IMR-90 (cell line): ENCODE measurements around the gene SMIM44. TPM values are rescaled to one million over a fixed set of nuclear protein-coding genes. Genes with fewer than 3 reads are reported as not detected.
A peak's percentile ranks its signal among the peaks of the same experiment; 100 is the strongest.

Source experiments
- ATAC-seq: fragments of 200-7000 bp; cut with Tn5 transposase; 2 replicates; pipeline ENCODE4 v1.9.1; 2020; ENCODE audit warnings: low read depth, mild to moderate bottlenecking, moderate library complexity
- BruUV-seq: library from RNA; stranded (reverse); fragments of 400-500 nt; replicated peaks from 2 replicates; lab custom pipeline; 2021; lab: Mats Ljungman, UMichigan
- CTCF ChIA-PET: fragments of 300-600 bp; formaldehyde crosslinking; extraction: SDS; loops from one replicate; lab custom pipeline; 2021; ENCODE audit warnings: antibody characterized with exemption; lab: Yijun Ruan, JAX
- POLR2A ChIA-PET: fragments of 300-600 bp; sonication (Branson Sonifier 250); formaldehyde crosslinking; loops from one replicate; lab custom pipeline; 2022; ENCODE audit warnings: antibody characterized with exemption; ENCODE audit not compliant: unreplicated experiment; lab: Charles Lee
- DNase-seq: peaks from one replicate; pipeline ENCODE4 v3.0.0; 2013
- H2AFZ ChIP-seq: replicated peaks from 2 replicates; pipeline ENCODE3; 2013; ENCODE audit warnings: low read length, mild to moderate bottlenecking; ENCODE audit not compliant: poor library complexity
- H2AK5ac ChIP-seq: 2 replicates; pipeline ENCODE4 v1.6.1; 2013; ENCODE audit warnings: low read depth, low read length, inconsistent platforms
- H2AK9ac ChIP-seq: replicated peaks from 2 replicates; pipeline ENCODE3; 2013; ENCODE audit warnings: mild to moderate bottlenecking, low read depth, low read length, moderate library complexity; ENCODE audit not compliant: poor library complexity
- H2BK120ac ChIP-seq: 2 replicates; pipeline ENCODE4 v1.6.1; 2013; ENCODE audit warnings: low read depth, low read length, inconsistent platforms
- H2BK15ac ChIP-seq: 3 replicates; pipeline ENCODE4 v1.6.1; 2013; ENCODE audit warnings: low read depth, low read length, inconsistent platforms
- H2BK20ac ChIP-seq: 2 replicates; pipeline ENCODE4 v1.6.1; 2013; ENCODE audit warnings: low read depth, mild to moderate bottlenecking, inconsistent platforms, low read length, moderate library complexity
- H2BK5ac ChIP-seq: 2 replicates; pipeline ENCODE4 v1.6.1; 2013; ENCODE audit warnings: mild to moderate bottlenecking, low read depth, low read length, inconsistent platforms; ENCODE audit not compliant: poor library complexity, severe bottlenecking
- H3K14ac ChIP-seq: replicated peaks from 2 replicates; pipeline ENCODE4 v1.6.1; 2013; ENCODE audit warnings: low read depth, low read length, inconsistent platforms
- H3K18ac ChIP-seq: 2 replicates; pipeline ENCODE4 v1.6.1; 2013; ENCODE audit warnings: low read depth, low read length, control low read depth
- H3K23ac ChIP-seq: 2 replicates; pipeline ENCODE4 v1.6.1; 2013; ENCODE audit warnings: low read depth, low read length, inconsistent platforms
- H3K27ac ChIP-seq: 2 replicates; pipeline ENCODE4 v1.5.1; 2013; ENCODE audit warnings: mild to moderate bottlenecking, control low read depth, low read length; ENCODE audit not compliant: insufficient read depth
- H3K27me3 ChIP-seq: 2 replicates; pipeline ENCODE4 v1.6.1; 2013; ENCODE audit warnings: low read length; ENCODE audit not compliant: control insufficient read depth, insufficient read depth
- H3K36me3 ChIP-seq: 2 replicates; pipeline ENCODE4 v1.6.1; 2013; ENCODE audit warnings: low read length, mixed read lengths; ENCODE audit not compliant: control insufficient read depth, insufficient read depth
- H3K4ac ChIP-seq: 2 replicates; pipeline ENCODE4 v1.6.1; 2013; ENCODE audit warnings: low read depth, low read length, inconsistent platforms
- H3K4me1 ChIP-seq: 2 replicates; pipeline ENCODE4 v1.6.1; 2013; ENCODE audit warnings: low read length, mixed read lengths; ENCODE audit not compliant: control insufficient read depth, insufficient read depth
- H3K4me2 ChIP-seq: 2 replicates; pipeline ENCODE4 v1.6.1; 2013; ENCODE audit warnings: low read depth, mild to moderate bottlenecking, control low read depth, low read length, moderate library complexity
- H3K4me3 ChIP-seq: 2 replicates; pipeline ENCODE4 v1.5.1; 2013; ENCODE audit warnings: low read depth, mild to moderate bottlenecking, control low read depth, low read length, moderate library complexity; ENCODE audit not compliant: insufficient read depth
- H3K56ac ChIP-seq: 2 replicates; pipeline ENCODE4 v1.6.1; 2013; ENCODE audit warnings: low read length, inconsistent platforms; ENCODE audit not compliant: insufficient read depth; ENCODE audit errors: extremely low read depth
- H3K79me1 ChIP-seq, 2 experiments: 2 replicates each; pipeline ENCODE4 v1.6.1; 2013; ENCODE audit warnings: low read length in 2 of 2, inconsistent platforms in 1 of 2, low read depth in 1 of 2
- H3K9ac ChIP-seq: 2 replicates; pipeline ENCODE4 v1.6.1; 2013; ENCODE audit warnings: low read depth, low read length, control low read depth
- H3K9me1 ChIP-seq: 2 replicates; pipeline ENCODE4 v1.6.1; 2013; ENCODE audit warnings: low read length, inconsistent platforms; ENCODE audit not compliant: insufficient read depth
- H3K9me3 ChIP-seq: 2 replicates; pipeline ENCODE4 v1.6.1; 2013; ENCODE audit warnings: low read length; ENCODE audit not compliant: control insufficient read depth, insufficient read depth
- H4K20me1 ChIP-seq: 2 replicates; pipeline ENCODE4 v1.6.1; 2013; ENCODE audit warnings: low read length, inconsistent platforms; ENCODE audit not compliant: insufficient read depth
- H4K5ac ChIP-seq: 2 replicates; pipeline ENCODE4 v1.6.1; 2013; ENCODE audit warnings: mild to moderate bottlenecking, low read depth, low read length, control low read depth
- H4K8ac ChIP-seq, 2 experiments: 2 replicates each; pipeline ENCODE4 v1.6.1; 2013; ENCODE audit warnings: low read depth in 2 of 2, low read length in 2 of 2, control low read depth in 1 of 2, inconsistent platforms in 1 of 2
- H4K91ac ChIP-seq: 2 replicates; pipeline ENCODE4 v1.6.1; 2013; ENCODE audit warnings: low read depth, low read length, inconsistent platforms; ENCODE audit not compliant: insufficient read depth
- BHLHE40 ChIP-seq: fragments of 150-350 bp; IDR thresholded peaks from 2 replicates; pipeline ENCODE4 v1.6.1; 2016; ENCODE audit warnings: mild to moderate bottlenecking, low read depth, low read length
- CEBPB ChIP-seq: IDR thresholded peaks from 2 replicates; pipeline ENCODE4 v1.6.1; 2012; ENCODE audit warnings: low read depth, low read length, improper control_type of control experiment
- CHD1 ChIP-seq: IDR thresholded peaks from 2 replicates; pipeline ENCODE4 v1.6.1; 2012; ENCODE audit warnings: low read depth, low read length, improper control_type of control experiment
- ELK1 ChIP-seq: fragments of 150-350 bp; IDR thresholded peaks from 2 replicates; pipeline ENCODE4 v1.6.1; 2016; ENCODE audit warnings: low read depth, mild to moderate bottlenecking, low read length, moderate library complexity, borderline replicate concordance
- FOS ChIP-seq: fragments of 150-350 bp; IDR thresholded peaks from 2 replicates; pipeline ENCODE4 v1.6.1; 2016; ENCODE audit warnings: low read depth, low read length
- MAFK ChIP-seq: IDR thresholded peaks from 2 replicates; pipeline ENCODE4 v1.6.1; 2012; ENCODE audit warnings: low read depth, low read length, improper control_type of control experiment
- MAZ ChIP-seq: IDR thresholded peaks from 2 replicates; pipeline ENCODE4 v1.6.1; 2012; ENCODE audit warnings: low read depth, mild to moderate bottlenecking, low read length, improper control_type of control experiment, moderate library complexity, borderline replicate concordance
- MXI1 ChIP-seq: IDR thresholded peaks from 2 replicates; pipeline ENCODE4 v1.6.1; 2012; ENCODE audit warnings: low read depth, mild to moderate bottlenecking, low read length, moderate library complexity, borderline replicate concordance
- NFE2L2 ChIP-seq: fragments of 150-350 bp; IDR thresholded peaks from 2 replicates; pipeline ENCODE4 v1.6.1; 2016; ENCODE audit warnings: low read depth, mild to moderate bottlenecking, low read length
- POLR2A ChIP-seq: IDR thresholded peaks from 2 replicates; pipeline ENCODE4 v1.6.1; 2012; ENCODE audit warnings: mild to moderate bottlenecking, low read depth, low read length
- RAD21 ChIP-seq: IDR thresholded peaks from 2 replicates; pipeline ENCODE4 v1.6.1; 2012; ENCODE audit warnings: low read length, improper control_type of control experiment
- RCOR1 ChIP-seq: IDR thresholded peaks from 2 replicates; pipeline ENCODE4 v1.6.1; 2012; ENCODE audit warnings: mild to moderate bottlenecking, low read length, improper control_type of control experiment; ENCODE audit not compliant: insufficient replicate concordance
- RFX5 ChIP-seq: IDR thresholded peaks from 2 replicates; pipeline ENCODE4 v1.8.0; 2012; ENCODE audit warnings: low read depth, mild to moderate bottlenecking, low read length, moderate library complexity
- SMC3 ChIP-seq: fragments of 150-350 bp; IDR thresholded peaks from 2 replicates; pipeline ENCODE4 v1.6.1; 2016; ENCODE audit warnings: low read depth, mild to moderate bottlenecking, antibody characterized with exemption, low read length, moderate library complexity
- WGBS, 2 experiments: methylation state at CpG; one replicate each; pipeline versions ENCODE4 v1.1.5 to v1.1.7; 2013; ENCODE audit warnings: missing lambda C conversion rate in 2 of 2; ENCODE audit not compliant: insufficient read length in 1 of 2; ENCODE audit errors: extremely low coverage in 2 of 2; 5-methylcytosine and 5-hydroxymethylcytosine counted together
- dilution Hi-C: fragments of 300-500 bp; cut with HindIII; formaldehyde crosslinking; loops from one replicate; pipeline ENCODE4 v1.14.3; 2018; ENCODE audit warnings: low sequenced_read_pairs; ENCODE audit not compliant: unreplicated experiment
- in situ Hi-C: fragments of 300-500 bp; cut with MboI; formaldehyde crosslinking; loops from 3 replicates; pipeline ENCODE4 v1.14.3; 2019; ENCODE audit warnings: low sequenced_read_pairs, inconsistent platforms, mixed read lengths
- intact Hi-C: fragments of 100-400 bp; cut with micrococcal nuclease; formaldehyde crosslinking; loops from 2 replicates; pipeline ENCODE4 v1.10.0; 2022
- polyA plus RNA-seq, 3 experiments: library from polyadenylated mRNA; depleted of rRNA; stranded (reverse); fragments of >200 nt; gene quantifications; 2 replicates each; pipeline ENCODE4 v1.2.3, GENCODE V29; 2012; ENCODE audit warnings: low replicate concordance in 1 of 3
- total RNA-seq: library from RNA; depleted of rRNA; stranded (reverse); fragments of >200 nt; gene quantifications from 2 replicates; pipeline ENCODE4 v1.2.3, GENCODE V29; 2012
- TF ChIP-seq, protein P1 (sequence below): fragments of 150-350 bp; IDR thresholded peaks from 2 replicates; pipeline ENCODE4 v1.6.1; 2017; ENCODE audit warnings: mild to moderate bottlenecking, antibody characterized with exemption, low read length, low read depth
- TF ChIP-seq, protein P2 (sequence below): conservative IDR thresholded peaks from 2 replicates; pipeline ENCODE4 v1.5.1; 2012; ENCODE audit warnings: mild to moderate bottlenecking, low read depth, low read length, improper control_type of control experiment

The SMIM44 gene
- total and polyA plus RNA-seq, 2 of the 4 experiments (the other 2 are of a cell fraction): not detected

- no peak overlapping the region for H3K9ac ChIP-seq
- dilution Hi-C loops: no loop called here
- H3K14ac ChIP-seq: no peak overlapping the region
- no peak overlapping the region for H3K4ac ChIP-seq
- H3K9me1 ChIP-seq: peaks cover 21% of the 10 kb centered on the region; the same call in 1 of the 2 replicates
- peak; percentile 21 for ATAC-seq
- H3K23ac ChIP-seq: peak overlapping the region; percentile 60; the same call in 1 of the 2 replicates
- in situ Hi-C loops: no loop called here
- no peak overlapping the region for H4K8ac ChIP-seq
- H2BK120ac ChIP-seq: no peak overlapping the region
- TF ChIP-seq NFE2L2: no peak
- TF ChIP-seq CEBPB: no peak
- TF ChIP-seq CHD1: no peak
- no peak for TF ChIP-seq MAZ
- no peak for TF ChIP-seq RFX5
- no peak for TF ChIP-seq ELK1
- TF ChIP-seq RCOR1: no peak
- TF ChIP-seq MXI1: no peak
- no peak for TF ChIP-seq MAFK
- TF ChIP-seq, protein P1, sequence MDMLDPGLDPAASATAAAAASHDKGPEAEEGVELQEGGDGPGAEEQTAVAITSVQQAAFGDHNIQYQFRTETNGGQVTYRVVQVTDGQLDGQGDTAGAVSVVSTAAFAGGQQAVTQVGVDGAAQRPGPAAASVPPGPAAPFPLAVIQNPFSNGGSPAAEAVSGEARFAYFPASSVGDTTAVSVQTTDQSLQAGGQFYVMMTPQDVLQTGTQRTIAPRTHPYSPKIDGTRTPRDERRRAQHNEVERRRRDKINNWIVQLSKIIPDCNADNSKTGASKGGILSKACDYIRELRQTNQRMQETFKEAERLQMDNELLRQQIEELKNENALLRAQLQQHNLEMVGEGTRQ: no peak
- TF ChIP-seq SMC3: no peak
- TF ChIP-seq, protein P2, sequence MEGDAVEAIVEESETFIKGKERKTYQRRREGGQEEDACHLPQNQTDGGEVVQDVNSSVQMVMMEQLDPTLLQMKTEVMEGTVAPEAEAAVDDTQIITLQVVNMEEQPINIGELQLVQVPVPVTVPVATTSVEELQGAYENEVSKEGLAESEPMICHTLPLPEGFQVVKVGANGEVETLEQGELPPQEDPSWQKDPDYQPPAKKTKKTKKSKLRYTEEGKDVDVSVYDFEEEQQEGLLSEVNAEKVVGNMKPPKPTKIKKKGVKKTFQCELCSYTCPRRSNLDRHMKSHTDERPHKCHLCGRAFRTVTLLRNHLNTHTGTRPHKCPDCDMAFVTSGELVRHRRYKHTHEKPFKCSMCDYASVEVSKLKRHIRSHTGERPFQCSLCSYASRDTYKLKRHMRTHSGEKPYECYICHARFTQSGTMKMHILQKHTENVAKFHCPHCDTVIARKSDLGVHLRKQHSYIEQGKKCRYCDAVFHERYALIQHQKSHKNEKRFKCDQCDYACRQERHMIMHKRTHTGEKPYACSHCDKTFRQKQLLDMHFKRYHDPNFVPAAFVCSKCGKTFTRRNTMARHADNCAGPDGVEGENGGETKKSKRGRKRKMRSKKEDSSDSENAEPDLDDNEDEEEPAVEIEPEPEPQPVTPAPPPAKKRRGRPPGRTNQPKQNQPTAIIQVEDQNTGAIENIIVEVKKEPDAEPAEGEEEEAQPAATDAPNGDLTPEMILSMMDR: no peak
- TF ChIP-seq BHLHE40: no peak
- TF ChIP-seq RAD21: no peak
- no peak for TF ChIP-seq FOS
- TF ChIP-seq POLR2A: no peak
- H2AFZ ChIP-seq: no peak overlapping the region
- no peak overlapping the region for H3K4me2 ChIP-seq
- H2BK15ac ChIP-seq: no peak overlapping the region
- peaks cover 9 to 95% of the 10 kb centered on the region in 2 experiments for H3K79me1 ChIP-seq
- no peaks in the 10 kb centered on the region for H3K9me3 ChIP-seq
- POLR2A ChIA-PET: no interaction called here
- no TSS peak for BruUV-seq
- H2AK9ac ChIP-seq: no peak overlapping the region
- 37% methylated on average over 7 of the region's 15 CpGs; no CpG with 5 or more reads in 1 of the 2 experiments for WGBS, 2 experiments
- H4K5ac ChIP-seq: no peak overlapping the region
- intact Hi-C loops: no loop called here
- H3K27ac ChIP-seq: no peak overlapping the region
- H3K36me3 ChIP-seq: peaks cover 12% of the 10 kb centered on the region; the same call in 1 of the 2 replicates
- H3K4me3 ChIP-seq: no peak overlapping the region
- H2BK5ac ChIP-seq: no peak overlapping the region
- no peak overlapping the region for H3K56ac ChIP-seq
- H2AK5ac ChIP-seq: peak overlapping the region; percentile 5; the same call in 1 of the 2 replicates
- H3K18ac ChIP-seq: no peak overlapping the region
- H3K4me1 ChIP-seq: peaks cover 13% of the 10 kb centered on the region
- no peaks in the 10 kb centered on the region for H3K27me3 ChIP-seq
- peak; percentile 50 for DNase-seq
- H4K20me1 ChIP-seq: peaks cover 99% of the 10 kb centered on the region
- H2BK20ac ChIP-seq: no peak overlapping the region
- CTCF ChIA-PET: interaction anchor here (0.9 kb wide), 1 partner anchor 29 kb away, joined by 3 read pairs; no protein-coding TSS in a partner anchor
- no peak overlapping the region for H4K91ac ChIP-seq
Measured at GRCh38 chr19:3515891-3516422, 32.7 kb upstream of the SMIM44 start.
